Right atrium auricular region (tissue), 2 donors: Measurements from ENCODE around the gene GPR137. TPM values are rescaled to one million over a fixed set of nuclear protein-coding genes. Genes with fewer than 3 reads are reported as not detected.

Source experiments
- DNase-seq: peaks from one replicate; pipeline ENCODE4 v3.0.0-alpha.2; 2019; ENCODE audit warnings: low spot score
- H3K27ac ChIP-seq, 2 donors: fragments of 200-600 bp; sonication (generic); 1 replicate in 1 of 2; 2 replicates in 1 of 2; pipeline ENCODE4 v1.5.1; 2016 to 2019
- H3K27me3 ChIP-seq, 2 donors: fragments of 200-600 bp; sonication (generic); one replicate each; pipeline versions ENCODE4 v1.5.1 to v1.6.0; 2017 to 2019
- H3K36me3 ChIP-seq: fragments of 200-600 bp; sonication (generic); one replicate; pipeline ENCODE4 v1.5.1; 2016
- H3K4me1 ChIP-seq, 2 donors: fragments of 200-600 bp; sonication (generic); one replicate each; pipeline versions ENCODE4 v1.5.1 to v1.6.0; 2017 to 2019
- H3K4me3 ChIP-seq, 2 donors: fragments of 200-600 bp; sonication (generic); 1 replicate in 1 of 2; 2 replicates in 1 of 2; pipeline ENCODE4 v1.5.1; 2017 to 2019; ENCODE audit warnings: mild to moderate bottlenecking in 1 of 2, moderate library complexity in 1 of 2
- H3K9me3 ChIP-seq, 2 donors: fragments of 200-600 bp; sonication (generic); one replicate each; pipeline ENCODE4 v1.5.1; 2019
- CTCF ChIP-seq, 2 donors: fragments of 200-600 bp; sonication (generic); IDR thresholded peaks; one replicate each; pipeline ENCODE4 v1.5.1; 2019; ENCODE audit warnings: antibody characterized with exemption in 2 of 2
- total RNA-seq, 2 donors: library from RNA; depleted of rRNA; stranded (reverse); fragments of >200 nt; gene quantifications; one replicate each; pipeline ENCODE4 v1.1.0, GENCODE V29; 2016

The GPR137 gene
- total RNA-seq, 2 donors from 2014 or later, result 22.1 to 23.5 TPM

DNA sequence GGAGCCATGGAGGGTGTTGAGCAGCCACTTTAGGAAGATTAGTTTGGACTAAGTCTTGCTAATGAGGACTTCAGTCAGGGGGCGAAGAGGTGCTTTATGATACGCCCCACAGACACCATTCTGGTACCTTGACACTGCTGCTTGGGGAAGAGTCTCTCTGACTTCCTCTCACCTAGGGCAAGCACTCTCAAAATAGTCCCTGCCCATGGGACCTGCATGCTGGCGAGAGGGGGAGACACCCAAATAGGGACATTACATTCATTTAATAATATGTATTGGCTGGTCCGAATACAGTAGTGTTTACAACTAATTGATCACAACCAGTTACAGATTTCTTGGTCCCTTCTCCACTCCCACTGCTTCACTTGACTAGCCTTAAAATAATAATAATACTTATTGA, 10.1 kb downstream of the GPR137 start:
- Histone ChIP-seq H3K36me3 (no peaks in the 10 kb centered on the region), H3K4me3 (no peak overlapping the region), H3K27ac (no peak overlapping the region), H3K9me3 (no peaks in the 10 kb centered on the region), H3K27me3 (peaks cover 20 to 35% of the 10 kb centered on the region in 2 donors), H3K4me1 (peaks cover 0 to 38% of the 10 kb centered on the region in 2 donors)
- TF ChIP-seq CTCF (IDR thresholded peaks at IDR 0.05), result no peak
- DNase-seq, result no peak

GRCh38 chr11:64296236-64296635, 10.6 kb downstream of the GPR137 start:
- no peak for DNase-seq
- Histone ChIP-seq H3K27ac (no peak overlapping the region), H3K4me1 (peaks cover 0 to 39% of the 10 kb centered on the region in 2 donors), H3K27me3 (peaks cover 16 to 35% of the 10 kb centered on the region in 2 donors), H3K36me3 (no peaks in the 10 kb centered on the region), H3K9me3 (no peaks in the 10 kb centered on the region), H3K4me3 (no peak overlapping the region)
- no peak for TF ChIP-seq CTCF (IDR thresholded peaks at IDR 0.05)

GRCh38 chr11:64296830-64297698, 11.4 kb downstream of the GPR137 start:
- H3K4me1 ChIP-seq, result peaks cover 0 to 31% of the 10 kb centered on the region in 2 donors
- no peak for DNase-seq
- no peak overlapping the region for H3K4me3 ChIP-seq
- no peak overlapping the region for H3K27ac ChIP-seq
- TF ChIP-seq CTCF (IDR thresholded peaks at IDR 0.05), result no peak
- H3K27me3 ChIP-seq, result peaks cover 19 to 28% of the 10 kb centered on the region in 2 donors
- no peaks in the 10 kb centered on the region for H3K36me3 ChIP-seq
- no peaks in the 10 kb centered on the region for H3K9me3 ChIP-seq

GRCh38 chr11:64297699-64298358, 12.2 kb downstream of the GPR137 start:
- H3K27ac ChIP-seq, result no peak overlapping the region
- no peak for DNase-seq
- H3K9me3 ChIP-seq, result no peaks in the 10 kb centered on the region
- H3K36me3 ChIP-seq, result no peaks in the 10 kb centered on the region
- no peak overlapping the region for H3K4me3 ChIP-seq
- TF ChIP-seq CTCF (IDR thresholded peaks at IDR 0.05), result no peak
- H3K4me1 ChIP-seq, result peaks cover 0 to 23% of the 10 kb centered on the region in 2 donors
- peaks cover 15 to 20% of the 10 kb centered on the region in 2 donors for H3K27me3 ChIP-seq

DNA sequence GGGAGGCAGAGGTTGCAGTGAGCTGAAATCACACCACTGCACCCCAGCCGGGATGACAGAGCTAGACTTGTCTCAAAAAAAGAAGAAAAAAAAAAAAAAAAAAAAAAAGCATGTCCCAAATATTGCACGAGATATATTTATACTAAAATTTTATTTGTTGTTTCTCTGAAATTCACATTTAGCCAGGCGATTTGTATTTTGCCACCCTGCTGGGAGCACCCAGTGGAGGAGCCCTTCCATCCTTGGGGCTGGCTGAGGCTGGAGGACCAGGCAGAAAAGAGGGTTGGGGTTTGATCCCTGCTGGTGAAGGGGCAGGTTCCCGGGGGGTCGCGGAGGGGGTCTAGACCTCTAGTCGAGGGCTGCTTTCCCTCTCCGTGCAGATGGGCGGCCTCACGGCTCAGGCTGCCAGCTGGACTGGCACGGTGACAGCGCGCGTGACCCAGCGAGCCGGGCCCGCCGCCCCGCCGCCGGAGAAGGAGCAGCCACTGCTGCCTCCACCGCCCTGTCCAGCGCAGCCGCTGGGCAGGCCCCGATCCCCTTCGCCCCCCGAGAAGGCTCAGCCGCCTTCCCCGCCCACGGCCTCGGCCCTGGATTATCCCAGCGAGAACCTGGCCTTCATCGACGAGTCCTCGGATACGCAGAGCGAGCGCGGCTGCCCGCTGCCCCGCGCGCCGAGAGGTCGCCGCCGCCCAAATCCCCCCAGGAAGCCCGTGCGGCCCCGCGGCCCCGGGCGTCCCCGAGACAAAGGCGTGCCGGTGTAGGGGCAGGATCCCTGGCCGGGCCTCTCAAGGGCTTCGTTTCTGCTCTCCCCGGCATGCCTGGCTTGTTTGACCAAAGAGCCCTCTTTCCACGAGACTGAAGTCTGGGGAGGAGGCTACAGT, 13.6 kb downstream of the GPR137 start:
- H3K4me3 ChIP-seq, result peak overlapping the region; percentile 22 to 56
- H3K36me3 ChIP-seq, result no peaks in the 10 kb centered on the region
- DNase-seq, result no peak
- peaks cover 0 to 28% of the 10 kb centered on the region in 2 donors for H3K4me1 ChIP-seq
- TF ChIP-seq CTCF (IDR thresholded peaks at IDR 0.05), result peak in 1 of 2 donors; percentile 43
- H3K9me3 ChIP-seq, result no peaks in the 10 kb centered on the region
- peak overlapping the region; percentile 38 to 69 for H3K27ac ChIP-seq
- peaks cover 15 to 16% of the 10 kb centered on the region in 2 donors for H3K27me3 ChIP-seq
